Glutamatergic neuron (in vitro differentiated cells): ENCODE data around the gene TIAM2. TPM values are rescaled to one million over a fixed set of nuclear protein-coding genes. Genes with fewer than 3 reads are reported as not detected.
A peak's percentile ranks its signal among the peaks of the same experiment; 100 is the strongest.

ENCODE experiments used
- DNase-seq: peaks from one replicate; pipeline ENCODE4 v3.0.0; 2022
- H3K27ac Mint-ChIP-seq: one replicate; pipeline ENCODE4 v1.8.0; 2020; ENCODE audit warnings: mild to moderate bottlenecking, mixed read lengths, inconsistent platforms; ENCODE audit not compliant: unreplicated experiment
- H3K27me3 Mint-ChIP-seq: one replicate; pipeline ENCODE4 v1.8.0; 2020; ENCODE audit warnings: mild to moderate bottlenecking, moderate library complexity, mixed read lengths, inconsistent platforms; ENCODE audit not compliant: unreplicated experiment
- H3K36me3 Mint-ChIP-seq: one replicate; pipeline ENCODE4 v1.8.0; 2020; ENCODE audit warnings: mild to moderate bottlenecking, mixed read lengths, inconsistent platforms; ENCODE audit not compliant: unreplicated experiment
- H3K4me1 Mint-ChIP-seq: one replicate; pipeline ENCODE4 v1.8.0; 2020; ENCODE audit warnings: mild to moderate bottlenecking, low read depth, mixed read lengths, inconsistent platforms; ENCODE audit not compliant: unreplicated experiment
- H3K4me3 Mint-ChIP-seq: one replicate; pipeline ENCODE4 v1.8.0; 2020; ENCODE audit warnings: mild to moderate bottlenecking, mixed read lengths, inconsistent platforms; ENCODE audit not compliant: unreplicated experiment
- H3K9me3 Mint-ChIP-seq: one replicate; pipeline ENCODE4 v1.8.0; 2020; ENCODE audit warnings: mild to moderate bottlenecking, moderate library complexity, mixed read lengths, inconsistent platforms; ENCODE audit not compliant: unreplicated experiment
- total RNA-seq: library from RNA; stranded (reverse); fragmentation: NEBNext Ultra II Directional; extraction: Animal tissue kit (Norgen Biotek cat#: 25700); gene quantifications from one replicate; pipeline ENCODE4 v1.2.1, GENCODE V29; 2021; ENCODE audit not compliant: unreplicated experiment
- TF ChIP-seq, protein P1 (sequence below): fragments of 200-600 bp; sonication (generic); IDR thresholded peaks from one replicate; pipeline ENCODE4 v1.5.0; 2021; ENCODE audit not compliant: partially characterized antibody, unreplicated experiment

TIAM2 gene
- total RNA-seq, 1 donor from 2014 or later: 113 TPM

DNA sequence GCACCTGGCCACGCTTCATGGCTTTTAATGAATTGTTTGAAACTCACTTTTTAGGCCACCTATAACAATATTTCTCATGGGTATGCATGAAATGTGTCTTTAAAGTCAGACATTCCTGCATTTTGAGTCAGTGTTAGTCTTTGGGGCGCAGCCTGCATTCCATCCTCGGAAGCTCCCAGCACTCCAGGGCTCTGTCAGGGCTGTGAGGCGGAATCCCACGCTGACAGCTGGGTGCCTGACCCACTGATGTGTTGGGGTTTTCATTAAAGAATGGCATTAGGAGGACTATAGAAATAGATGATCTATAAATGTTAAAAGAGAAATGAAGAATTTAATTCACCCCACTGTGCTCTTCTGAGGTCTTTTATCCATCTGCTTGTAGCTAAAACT is 252.5 kb downstream of the TIAM2 start:
- TF ChIP-seq, protein P1, sequence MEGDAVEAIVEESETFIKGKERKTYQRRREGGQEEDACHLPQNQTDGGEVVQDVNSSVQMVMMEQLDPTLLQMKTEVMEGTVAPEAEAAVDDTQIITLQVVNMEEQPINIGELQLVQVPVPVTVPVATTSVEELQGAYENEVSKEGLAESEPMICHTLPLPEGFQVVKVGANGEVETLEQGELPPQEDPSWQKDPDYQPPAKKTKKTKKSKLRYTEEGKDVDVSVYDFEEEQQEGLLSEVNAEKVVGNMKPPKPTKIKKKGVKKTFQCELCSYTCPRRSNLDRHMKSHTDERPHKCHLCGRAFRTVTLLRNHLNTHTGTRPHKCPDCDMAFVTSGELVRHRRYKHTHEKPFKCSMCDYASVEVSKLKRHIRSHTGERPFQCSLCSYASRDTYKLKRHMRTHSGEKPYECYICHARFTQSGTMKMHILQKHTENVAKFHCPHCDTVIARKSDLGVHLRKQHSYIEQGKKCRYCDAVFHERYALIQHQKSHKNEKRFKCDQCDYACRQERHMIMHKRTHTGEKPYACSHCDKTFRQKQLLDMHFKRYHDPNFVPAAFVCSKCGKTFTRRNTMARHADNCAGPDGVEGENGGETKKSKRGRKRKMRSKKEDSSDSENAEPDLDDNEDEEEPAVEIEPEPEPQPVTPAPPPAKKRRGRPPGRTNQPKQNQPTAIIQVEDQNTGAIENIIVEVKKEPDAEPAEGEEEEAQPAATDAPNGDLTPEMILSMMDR: no peak
- no peak overlapping the region for H3K4me3 Mint-ChIP-seq
- peaks cover 2% of the 10 kb centered on the region for H3K9me3 Mint-ChIP-seq
- H3K27ac Mint-ChIP-seq: no peak overlapping the region
- no peaks in the 10 kb centered on the region for H3K36me3 Mint-ChIP-seq
- H3K27me3 Mint-ChIP-seq: peaks cover 2% of the 10 kb centered on the region
- no peaks in the 10 kb centered on the region for H3K4me1 Mint-ChIP-seq
- no peak for DNase-seq

DNA sequence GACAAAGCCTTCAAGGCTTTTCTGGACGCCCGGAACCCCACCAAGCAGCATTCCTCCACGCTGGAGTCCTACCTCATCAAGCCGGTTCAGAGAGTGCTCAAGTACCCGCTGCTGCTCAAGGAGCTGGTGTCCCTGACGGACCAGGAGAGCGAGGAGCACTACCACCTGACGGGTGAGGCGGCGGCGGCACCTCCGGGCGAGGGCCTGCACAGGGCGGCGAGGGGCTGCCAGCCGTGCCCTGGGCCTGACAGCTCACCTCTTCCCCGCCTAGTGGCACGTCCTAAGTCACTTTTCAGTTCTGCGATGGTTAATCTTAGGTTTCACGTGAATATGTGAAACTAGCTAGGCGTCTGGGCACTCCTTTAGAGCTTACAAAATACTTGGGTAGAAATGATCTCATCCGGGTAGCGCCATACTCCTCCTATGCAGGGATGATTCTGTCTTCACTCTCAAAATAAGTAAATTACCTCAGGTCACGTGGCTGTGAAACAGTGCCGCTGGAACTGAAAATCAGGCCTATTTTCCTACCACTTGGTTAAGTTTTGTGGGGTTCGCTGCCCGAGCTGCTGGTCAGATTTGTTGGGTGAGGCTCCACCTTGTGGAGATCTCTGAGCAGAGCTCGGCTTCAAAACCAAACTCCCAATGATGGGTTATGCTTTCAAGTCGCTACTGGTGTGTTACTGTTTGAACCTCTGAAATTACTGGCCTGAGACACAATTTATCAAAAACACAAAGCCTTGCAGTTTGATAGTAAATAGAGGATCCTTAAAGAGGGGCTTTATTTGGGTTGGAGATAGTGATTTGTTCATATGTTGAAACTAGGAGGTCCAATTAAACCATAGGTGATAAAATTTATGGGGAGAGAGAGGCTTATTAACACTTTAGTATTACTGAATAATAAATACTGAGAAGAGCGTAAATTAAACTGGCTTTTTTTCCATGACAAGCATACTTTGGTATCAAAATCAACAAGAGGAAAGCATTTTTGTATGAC is 253.2 kb downstream of the TIAM2 start:
- TF ChIP-seq, protein P1: peak; percentile 58
- peaks cover 2% of the 10 kb centered on the region for H3K9me3 Mint-ChIP-seq
- H3K4me1 Mint-ChIP-seq: no peaks in the 10 kb centered on the region
- H3K27me3 Mint-ChIP-seq: peaks cover 2% of the 10 kb centered on the region
- H3K27ac Mint-ChIP-seq: no peak overlapping the region
- no peaks in the 10 kb centered on the region for H3K36me3 Mint-ChIP-seq
- no peak overlapping the region for H3K4me3 Mint-ChIP-seq
- peak; percentile 48 for DNase-seq

DNA sequence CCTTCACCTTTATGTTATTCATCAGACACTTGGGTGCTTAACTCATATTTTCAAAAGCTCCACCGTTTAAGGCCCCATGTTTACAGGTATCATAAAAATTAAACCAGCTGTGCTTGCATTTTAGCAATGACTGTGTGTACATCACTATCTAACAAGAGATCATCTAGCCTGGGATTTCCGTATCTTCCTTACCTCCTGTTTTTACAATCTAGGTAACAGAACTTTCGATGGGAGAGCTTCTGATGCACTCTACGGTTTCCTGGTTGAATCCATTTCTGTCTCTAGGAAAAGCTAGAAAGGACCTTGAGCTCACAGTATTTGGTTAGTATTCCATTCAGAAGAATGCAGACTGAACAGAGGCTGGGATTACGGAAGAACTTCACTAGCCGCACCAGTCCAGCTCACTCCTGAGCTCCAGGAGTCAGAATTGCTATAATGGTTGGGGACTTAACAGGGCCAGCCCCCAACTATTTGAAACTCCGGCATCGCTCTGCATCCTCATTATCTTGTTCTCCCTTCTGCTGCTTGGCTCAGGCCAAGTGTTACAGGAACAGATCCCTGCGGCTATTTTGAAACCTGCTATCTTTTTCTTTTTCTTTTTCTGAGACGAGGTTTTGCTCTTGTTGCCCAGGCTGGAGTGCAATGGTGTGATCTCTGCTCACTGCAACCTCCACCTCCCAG is 255.7 kb downstream of the TIAM2 start:
- Mint-ChIP-seq H3K4me1 (peaks cover 2% of the 10 kb centered on the region), H3K36me3 (no peaks in the 10 kb centered on the region)
- DNase-seq: no peak

DNA sequence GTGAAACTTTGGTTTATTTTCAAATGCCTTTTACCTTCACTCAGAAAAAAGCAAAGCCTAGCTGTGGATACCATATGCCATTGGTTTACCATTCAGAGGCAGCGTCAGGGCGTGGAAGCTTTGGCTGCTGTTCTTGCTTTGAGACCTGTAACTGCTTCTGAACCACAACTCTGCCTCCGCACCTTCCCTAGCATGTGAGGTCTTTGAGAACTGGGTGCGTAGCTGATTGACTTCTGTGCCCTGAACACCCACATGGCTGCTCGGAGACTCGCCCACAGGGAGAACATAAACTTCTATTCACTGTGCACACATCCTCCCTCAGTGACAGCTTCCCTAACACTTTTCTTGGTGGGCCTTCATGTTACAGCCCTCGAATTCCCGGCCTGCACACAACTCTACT is 257.5 kb downstream of the TIAM2 start:
- DNase-seq: no peak
- peaks cover 6% of the 10 kb centered on the region for H3K4me1 Mint-ChIP-seq
- H3K4me3 Mint-ChIP-seq: no peak overlapping the region
- peaks cover 3% of the 10 kb centered on the region for H3K27me3 Mint-ChIP-seq
- TF ChIP-seq, protein P1: no peak
- H3K27ac Mint-ChIP-seq: no peak overlapping the region
- peaks cover 2% of the 10 kb centered on the region for H3K9me3 Mint-ChIP-seq
- no peaks in the 10 kb centered on the region for H3K36me3 Mint-ChIP-seq

More for the DNA sequence above, 255.7 kb downstream of the TIAM2 start:
- Mint-ChIP-seq H3K27ac (no peak overlapping the region), H3K9me3 (peaks cover 2% of the 10 kb centered on the region), H3K4me3 (no peak overlapping the region), H3K27me3 (peaks cover 3% of the 10 kb centered on the region)
- TF ChIP-seq, protein P1: no peak

DNA sequence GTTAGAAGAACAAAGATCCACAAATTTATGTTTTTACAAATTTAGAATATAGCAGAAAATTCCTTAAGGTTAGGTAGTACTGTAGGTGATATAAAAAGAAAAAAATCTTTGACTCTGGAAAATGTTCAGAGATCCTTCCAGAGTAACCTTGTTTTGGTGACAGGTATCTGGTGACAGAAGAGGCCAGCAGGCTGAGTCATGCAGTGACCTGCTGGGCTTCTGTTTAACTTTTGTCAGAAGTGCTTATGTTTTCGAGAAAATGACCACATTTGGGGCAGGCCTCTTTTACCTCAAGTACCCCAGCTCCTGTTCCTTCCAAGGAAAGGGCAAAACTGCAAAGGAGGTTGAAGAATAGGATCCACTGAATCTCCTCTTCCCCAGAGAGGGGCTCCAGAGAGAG is 258.2 kb downstream of the TIAM2 start:
- Mint-ChIP-seq H3K9me3 (no peaks in the 10 kb centered on the region), H3K4me1 (peaks cover 11% of the 10 kb centered on the region), H3K4me3 (no peak overlapping the region), H3K36me3 (no peaks in the 10 kb centered on the region), H3K27ac (peak overlapping the region; percentile 38), H3K27me3 (peaks cover 1% of the 10 kb centered on the region)
- no peak for DNase-seq
- TF ChIP-seq, protein P1: no peak
